GM10266 (cell line): ENCODE results near the gene PTHLH.

Experiments used
- DNase-seq: peaks from one replicate; pipeline ENCODE4 v3.0.0; 2012; ENCODE audit errors: extremely low spot score
- TF ChIP-seq, protein P1 (sequence below): IDR thresholded peaks from 2 replicates; pipeline ENCODE4 v1.5.1; 2012; ENCODE audit warnings: mild to moderate bottlenecking, low read depth; ENCODE audit not compliant: control insufficient read depth, insufficient read depth; ENCODE audit errors: missing control alignments

PTHLH gene

DNA sequence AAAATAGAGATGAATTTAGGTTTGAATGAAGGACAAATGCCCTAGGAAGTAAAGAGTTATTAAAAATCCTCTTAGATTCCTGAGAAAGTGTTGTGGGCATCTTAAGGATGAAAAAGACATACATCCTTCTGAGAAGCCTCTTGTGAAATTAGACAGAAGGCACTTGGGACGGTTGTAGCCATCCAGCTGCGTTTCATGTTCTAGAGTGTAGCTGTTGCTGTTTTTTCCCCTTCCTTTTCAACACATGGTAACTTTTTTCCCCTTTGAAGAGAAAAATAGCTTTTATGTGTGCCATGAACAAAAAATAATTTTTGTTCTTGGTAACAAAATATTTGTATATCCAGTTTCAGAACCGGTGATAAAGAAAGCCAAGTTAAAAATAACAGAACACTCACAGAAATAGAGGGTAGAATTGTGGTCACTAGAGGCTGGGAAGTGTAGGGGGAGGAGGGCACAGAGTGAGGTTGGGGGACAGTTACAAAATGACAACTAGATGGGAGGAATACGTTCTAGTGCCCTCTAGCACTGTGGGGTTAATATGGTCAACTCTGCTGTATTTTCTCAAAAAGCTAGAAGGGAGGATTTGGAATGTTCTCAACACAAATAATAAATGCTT, 58.4 kb downstream of the PTHLH start:
- no peak for DNase-seq
- TF ChIP-seq, protein P1, sequence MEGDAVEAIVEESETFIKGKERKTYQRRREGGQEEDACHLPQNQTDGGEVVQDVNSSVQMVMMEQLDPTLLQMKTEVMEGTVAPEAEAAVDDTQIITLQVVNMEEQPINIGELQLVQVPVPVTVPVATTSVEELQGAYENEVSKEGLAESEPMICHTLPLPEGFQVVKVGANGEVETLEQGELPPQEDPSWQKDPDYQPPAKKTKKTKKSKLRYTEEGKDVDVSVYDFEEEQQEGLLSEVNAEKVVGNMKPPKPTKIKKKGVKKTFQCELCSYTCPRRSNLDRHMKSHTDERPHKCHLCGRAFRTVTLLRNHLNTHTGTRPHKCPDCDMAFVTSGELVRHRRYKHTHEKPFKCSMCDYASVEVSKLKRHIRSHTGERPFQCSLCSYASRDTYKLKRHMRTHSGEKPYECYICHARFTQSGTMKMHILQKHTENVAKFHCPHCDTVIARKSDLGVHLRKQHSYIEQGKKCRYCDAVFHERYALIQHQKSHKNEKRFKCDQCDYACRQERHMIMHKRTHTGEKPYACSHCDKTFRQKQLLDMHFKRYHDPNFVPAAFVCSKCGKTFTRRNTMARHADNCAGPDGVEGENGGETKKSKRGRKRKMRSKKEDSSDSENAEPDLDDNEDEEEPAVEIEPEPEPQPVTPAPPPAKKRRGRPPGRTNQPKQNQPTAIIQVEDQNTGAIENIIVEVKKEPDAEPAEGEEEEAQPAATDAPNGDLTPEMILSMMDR, result no peak

DNA sequence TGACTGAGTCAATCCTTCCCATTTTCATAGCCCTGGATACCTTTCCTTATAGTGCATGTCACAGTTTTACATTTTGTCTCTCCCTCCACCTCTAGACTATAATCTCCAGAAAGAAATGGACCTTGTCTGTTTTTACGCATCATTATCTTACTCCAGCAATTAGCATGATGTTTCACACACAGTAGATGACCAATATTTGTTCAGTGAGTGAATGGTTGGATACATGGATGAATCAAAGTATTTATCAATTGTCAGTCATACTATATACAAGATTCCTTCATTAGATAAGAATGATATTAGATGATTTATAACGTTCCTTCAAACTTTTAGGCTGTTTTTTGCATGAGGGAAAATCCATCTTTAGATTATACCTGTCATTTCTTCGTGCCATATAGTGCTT, 61.1 kb downstream of the PTHLH start:
- TF ChIP-seq, protein P1, result no peak
- DNase-seq, result no peak
